Ascending aorta (tissue), 2 donors: ENCODE measurements around the gene KANTR. TPM values are rescaled to one million over a fixed set of nuclear protein-coding genes. Genes with fewer than 3 reads are reported as not detected.

Experiments used
- DNase-seq, 2 donors: peaks; one replicate each; pipeline ENCODE4 v3.0.0-alpha.2; 2019; ENCODE audit warnings: low spot score in 2 of 2
- H3K27ac ChIP-seq, 2 donors: fragments of 200-600 bp; sonication (generic); one replicate each; pipeline ENCODE4 v1.5.1; 2016 to 2017; ENCODE audit warnings: mild to moderate bottlenecking in 1 of 2
- H3K27me3 ChIP-seq: fragments of 200-600 bp; sonication (generic); one replicate; pipeline ENCODE4 v1.5.1; 2017
- H3K36me3 ChIP-seq, 2 donors: fragments of 200-600 bp; sonication (generic); one replicate each; pipeline ENCODE4 v1.5.1; 2016
- H3K4me1 ChIP-seq, 2 donors: fragments of 200-600 bp; sonication (generic); one replicate each; pipeline ENCODE4 v1.5.1; 2016 to 2017; ENCODE audit warnings: mild to moderate bottlenecking in 1 of 2
- H3K4me3 ChIP-seq, 2 donors: fragments of 200-600 bp; sonication (generic); one replicate each; pipeline ENCODE4 v1.5.1; 2016 to 2017; ENCODE audit warnings: mild to moderate bottlenecking in 1 of 2
- H3K9me3 ChIP-seq, 2 donors: fragments of 200-600 bp; sonication (generic); one replicate each; pipeline ENCODE4 v1.5.1; 2016
- CTCF ChIP-seq, 3 experiments: fragments of 200-600 bp in 2 of 3; fragments of 450-650 bp in 1 of 3; sonication (generic) in 2 of 3; IDR thresholded peaks; one replicate each; pipeline ENCODE4 v1.5.1; 2016 to 2019; ENCODE audit warnings: antibody characterized with exemption in 3 of 3, mild to moderate bottlenecking in 1 of 3, moderate library complexity in 1 of 3
- intact Hi-C: fragments of 100-400 bp; cut with DNase I; formaldehyde crosslinking; loops from one replicate; pipeline ENCODE4 v1.15.1; 2023
- total RNA-seq: library from RNA; depleted of rRNA; stranded (reverse); fragments of >200 nt; gene quantifications from one replicate; pipeline ENCODE4 v1.1.0, GENCODE V29; 2016

Gene KANTR
- total RNA-seq, 1 donor from 2014 or later = 5.0 TPM

GRCh38 chrX:53116101-53116500 is 22.2 kb downstream of the KANTR start:
- H3K4me3 ChIP-seq = peak overlapping the region in 1 of 2 donors; percentile 3
- no peaks in the 10 kb centered on the region for H3K36me3 ChIP-seq
- DNase-seq = no peak
- H3K27ac ChIP-seq = peak overlapping the region in 1 of 2 donors; percentile 6
- H3K4me1 ChIP-seq = peaks cover 0 to 3% of the 10 kb centered on the region in 2 donors
- H3K27me3 ChIP-seq = no peaks in the 10 kb centered on the region
- no peaks in the 10 kb centered on the region for H3K9me3 ChIP-seq
- intact Hi-C loops = no loop called here
- TF ChIP-seq CTCF (IDR thresholded peaks at IDR 0.05) = no peak

- no peaks in the 10 kb centered on the region for H3K27me3 ChIP-seq
Measured at GRCh38 chrX:53122013-53122412, 28.1 kb downstream of the KANTR start.

GRCh38 chrX:53125506-53125905 is 31.6 kb downstream of the KANTR start:
- TF ChIP-seq CTCF (IDR thresholded peaks at IDR 0.05) = no peak
- Histone ChIP-seq H3K27me3 (no peaks in the 10 kb centered on the region), H3K36me3 (no peaks in the 10 kb centered on the region), H3K9me3 (no peaks in the 10 kb centered on the region), H3K4me1 (no peaks in the 10 kb centered on the region), H3K27ac (no peak overlapping the region), H3K4me3 (no peak overlapping the region)
- DNase-seq = no peak
- intact Hi-C loops = no loop called here

More at GRCh38 chrX:53122013-53122412, 28.1 kb downstream of the KANTR start:
- Histone ChIP-seq H3K27ac (no peak overlapping the region), H3K4me3 (no peak overlapping the region), H3K36me3 (no peaks in the 10 kb centered on the region), H3K9me3 (no peaks in the 10 kb centered on the region), H3K4me1 (no peaks in the 10 kb centered on the region)
- intact Hi-C loops = no loop called here
- TF ChIP-seq CTCF (IDR thresholded peaks at IDR 0.05) = no peak
- no peak for DNase-seq

GRCh38 chrX:53126377-53126776 is 32.4 kb downstream of the KANTR start:
- TF ChIP-seq CTCF (IDR thresholded peaks at IDR 0.05) = no peak
- no peak overlapping the region for H3K4me3 ChIP-seq
- H3K27me3 ChIP-seq = no peaks in the 10 kb centered on the region
- H3K36me3 ChIP-seq = no peaks in the 10 kb centered on the region
- H3K27ac ChIP-seq = no peak overlapping the region
- no peak for DNase-seq
- no peaks in the 10 kb centered on the region for H3K4me1 ChIP-seq
- no peaks in the 10 kb centered on the region for H3K9me3 ChIP-seq
- intact Hi-C loops = no loop called here

GRCh38 chrX:53128097-53128749 is 34.3 kb downstream of the KANTR start:
- intact Hi-C loops = no loop called here
- no peak for DNase-seq
- Histone ChIP-seq H3K27me3 (no peaks in the 10 kb centered on the region), H3K27ac (no peak overlapping the region), H3K9me3 (no peaks in the 10 kb centered on the region), H3K4me3 (no peak overlapping the region), H3K4me1 (no peaks in the 10 kb centered on the region), H3K36me3 (no peaks in the 10 kb centered on the region)
- no peak for TF ChIP-seq CTCF (IDR thresholded peaks at IDR 0.05)

- H3K4me3 ChIP-seq = no peak overlapping the region
- no peaks in the 10 kb centered on the region for H3K9me3 ChIP-seq
- DNase-seq = no peak
- no peak overlapping the region for H3K27ac ChIP-seq
- no peaks in the 10 kb centered on the region for H3K36me3 ChIP-seq
- H3K27me3 ChIP-seq = no peaks in the 10 kb centered on the region
- no peak for TF ChIP-seq CTCF (IDR thresholded peaks at IDR 0.05)
- intact Hi-C loops = no loop called here
- H3K4me1 ChIP-seq = no peaks in the 10 kb centered on the region
Measured at GRCh38 chrX:53133400-53133799, 39.5 kb downstream of the KANTR start.
